Effector memory CD4-positive, alpha-beta T cell (primary cell): ENCODE data around the gene ASGR1.
A peak's percentile ranks its signal among the peaks of the same experiment; 100 is the strongest.

Experiments
- DNase-seq, 3 donors: peaks; one replicate each; pipeline ENCODE4 v3.0.0-alpha.2; 2020
- H3K27ac ChIP-seq: 2 replicates; pipeline ENCODE4 v1.7.0; 2013; ENCODE audit warnings: mild to moderate bottlenecking, low read length, moderate library complexity; ENCODE audit not compliant: insufficient read depth, poor library complexity, severe bottlenecking
- H3K27me3 ChIP-seq: replicated peaks from 2 replicates; pipeline ENCODE4 v1.7.0; 2013; ENCODE audit warnings: mild to moderate bottlenecking, low read length; ENCODE audit not compliant: insufficient read depth, control insufficient read depth, poor library complexity, severe bottlenecking
- H3K36me3 ChIP-seq: 2 replicates; pipeline ENCODE4 v1.7.0; 2013; ENCODE audit warnings: mild to moderate bottlenecking, low read length, moderate library complexity; ENCODE audit not compliant: control insufficient read depth, insufficient read depth
- H3K4me1 ChIP-seq: 2 replicates; pipeline ENCODE4 v1.7.0; 2013; ENCODE audit warnings: low read length, mild to moderate bottlenecking; ENCODE audit not compliant: control insufficient read depth, insufficient read depth, poor library complexity, severe bottlenecking
- H3K4me3 ChIP-seq: 2 replicates; pipeline ENCODE4 v1.7.0; 2013; ENCODE audit warnings: low read length, low read depth, mild to moderate bottlenecking; ENCODE audit not compliant: insufficient read depth, poor library complexity, severe bottlenecking
- H3K9me3 ChIP-seq: 2 replicates; pipeline ENCODE4 v1.7.0; 2013; ENCODE audit warnings: mild to moderate bottlenecking, low read length, moderate library complexity; ENCODE audit not compliant: control insufficient read depth

Gene ASGR1

DNA sequence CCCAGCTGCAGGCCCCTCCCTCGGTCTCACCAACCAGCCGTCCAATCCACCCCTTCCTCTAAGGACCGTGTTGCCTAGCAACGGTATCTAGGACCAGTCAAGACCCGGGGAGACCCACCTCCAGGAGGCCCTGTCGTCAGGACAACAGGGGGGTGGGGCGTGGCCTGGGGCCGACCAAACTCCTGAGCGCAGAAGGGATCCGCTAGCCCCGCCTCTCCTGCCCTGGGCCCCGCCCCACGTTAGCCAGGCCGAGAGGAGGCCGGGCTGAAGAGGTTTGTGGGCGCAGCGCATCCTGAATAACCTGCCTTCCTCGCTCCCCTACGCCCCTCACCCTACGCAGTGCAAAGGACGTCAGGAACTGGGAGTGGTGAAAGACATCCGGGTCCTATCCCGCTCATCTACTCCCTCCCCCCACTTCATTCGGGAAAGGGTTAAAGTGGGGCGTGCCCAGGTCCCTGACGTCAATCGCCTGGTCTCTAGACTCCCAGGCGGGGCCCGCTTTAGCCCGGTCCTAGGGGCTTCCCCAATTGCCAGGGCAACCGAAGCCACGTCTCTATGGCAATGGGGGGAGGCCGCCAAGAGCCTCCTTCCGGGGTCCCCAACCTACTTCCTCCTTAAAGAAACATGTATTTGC is 25.8 kb upstream of the ASGR1 start:
- H3K4me3 ChIP-seq: peak overlapping the region; percentile 59
- no peaks in the 10 kb centered on the region for H3K9me3 ChIP-seq
- DNase-seq: peak; percentile 96 to 98 (median 97)
- peaks cover 16% of the 10 kb centered on the region for H3K4me1 ChIP-seq
- no peaks in the 10 kb centered on the region for H3K27me3 ChIP-seq
- H3K36me3 ChIP-seq: no peaks in the 10 kb centered on the region
- H3K27ac ChIP-seq: peak overlapping the region; percentile 90

DNA sequence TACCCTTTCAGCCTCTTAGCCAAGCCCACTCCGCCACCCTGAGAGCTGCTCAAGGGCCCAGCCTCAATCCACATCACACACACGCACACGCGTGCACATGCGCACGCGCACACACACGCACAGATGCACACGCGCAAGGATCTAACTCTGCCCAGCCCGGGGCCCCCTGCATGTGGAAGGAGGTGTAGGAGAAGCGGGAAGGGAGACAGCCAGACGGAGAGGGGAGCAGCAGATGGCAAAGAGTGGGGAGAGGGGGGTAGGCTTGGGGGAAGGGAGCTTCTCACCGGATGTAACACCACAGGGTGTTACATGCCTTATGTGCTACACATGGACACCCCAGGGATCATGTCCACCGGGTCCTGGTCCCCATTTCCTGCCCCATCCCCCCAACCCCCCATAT is 25.2 kb upstream of the ASGR1 start:
- H3K4me1 ChIP-seq: peaks cover 16% of the 10 kb centered on the region
- no peaks in the 10 kb centered on the region for H3K36me3 ChIP-seq
- peak overlapping the region; percentile 90 for H3K27ac ChIP-seq
- no peaks in the 10 kb centered on the region for H3K9me3 ChIP-seq
- peak overlapping the region; percentile 59 for H3K4me3 ChIP-seq
- DNase-seq: no peak
- H3K27me3 ChIP-seq: no peaks in the 10 kb centered on the region

DNA sequence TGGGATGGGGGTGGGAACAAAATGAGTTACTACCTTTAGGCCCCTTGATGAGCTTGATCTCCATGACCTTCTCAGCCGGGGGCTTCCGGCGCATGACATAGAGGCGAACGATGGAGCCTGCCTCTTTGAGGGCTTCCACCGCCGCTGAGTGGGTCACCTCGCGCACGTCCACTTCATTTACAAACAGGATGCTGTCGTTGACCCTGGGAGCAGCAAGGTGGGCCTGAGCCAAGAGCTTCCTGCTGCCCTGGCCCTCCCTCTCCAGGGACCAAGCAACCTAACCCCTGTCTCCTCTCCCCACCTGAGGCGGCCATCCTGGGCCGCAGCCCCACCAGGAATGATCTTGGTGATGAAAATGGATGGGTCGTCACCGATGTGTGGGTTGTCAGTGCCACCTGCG is 24.2 kb upstream of the ASGR1 start:
- Histone ChIP-seq H3K4me3 (no peak overlapping the region), H3K36me3 (no peaks in the 10 kb centered on the region), H3K27me3 (no peaks in the 10 kb centered on the region), H3K9me3 (no peaks in the 10 kb centered on the region), H3K27ac (peak overlapping the region; percentile 90), H3K4me1 (peaks cover 16% of the 10 kb centered on the region)
- DNase-seq: no peak

DNA sequence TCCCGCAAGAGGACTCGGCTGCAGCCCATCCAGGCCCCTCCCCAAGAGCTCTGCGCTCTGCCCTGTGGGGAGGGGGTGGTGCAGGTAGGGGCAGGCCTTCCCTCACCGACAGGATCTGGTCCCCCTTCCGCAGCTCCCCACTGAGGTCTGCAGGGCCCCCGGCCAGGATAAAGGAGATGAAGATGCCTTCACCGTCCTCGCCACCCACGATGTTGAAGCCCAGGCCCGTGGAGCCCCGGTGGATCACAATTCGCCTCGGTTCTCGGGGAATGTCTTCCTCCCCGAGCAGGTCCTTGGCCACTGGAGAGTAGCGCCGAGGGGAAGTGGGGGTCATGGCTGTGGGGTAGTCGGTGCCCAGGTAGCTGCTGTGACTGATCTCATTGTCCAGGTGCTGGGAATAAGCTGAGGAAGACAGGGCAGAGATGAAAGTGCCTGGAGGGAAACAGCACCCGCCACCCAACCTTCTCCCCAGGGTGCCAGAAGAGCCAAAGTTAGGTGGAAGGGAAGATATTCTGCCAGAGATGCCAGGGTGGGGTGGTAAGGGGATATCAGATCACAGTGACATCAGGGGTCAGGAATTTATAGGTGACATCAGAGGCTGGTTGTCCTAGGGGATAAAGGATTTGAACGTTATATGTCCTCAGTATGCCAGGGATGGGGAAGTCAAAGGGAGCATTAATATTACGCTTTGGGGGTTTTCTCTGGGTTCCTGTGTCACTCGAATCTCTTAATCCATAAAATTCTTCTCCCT is 17.7 kb upstream of the ASGR1 start:
- H3K9me3 ChIP-seq: no peaks in the 10 kb centered on the region
- H3K27me3 ChIP-seq: no peaks in the 10 kb centered on the region
- DNase-seq: no peak
- no peak overlapping the region for H3K27ac ChIP-seq
- H3K4me1 ChIP-seq: no peaks in the 10 kb centered on the region
- H3K4me3 ChIP-seq: no peak overlapping the region
- H3K36me3 ChIP-seq: no peaks in the 10 kb centered on the region

DNA sequence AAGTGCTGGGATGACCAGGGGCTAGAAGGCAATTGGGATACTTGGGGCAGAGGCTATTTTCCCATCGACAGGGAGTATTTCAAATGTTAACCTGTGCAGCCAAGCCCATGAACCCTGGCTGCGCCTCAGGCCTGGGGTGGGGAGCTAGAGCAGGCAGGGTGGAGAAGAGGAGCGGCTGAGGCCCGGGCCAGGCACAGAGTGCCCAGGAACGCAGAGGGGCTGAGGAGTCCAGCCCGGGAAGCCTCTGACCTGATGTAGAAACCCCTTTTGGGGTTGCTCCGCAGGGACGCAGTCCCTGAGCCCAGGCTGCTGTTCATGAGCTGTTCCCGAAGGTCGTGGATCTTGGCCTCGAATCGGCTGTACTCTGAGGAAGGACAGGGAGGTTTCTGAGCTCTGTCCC is 16.8 kb upstream of the ASGR1 start:
- no peak overlapping the region for H3K4me3 ChIP-seq
- no peaks in the 10 kb centered on the region for H3K4me1 ChIP-seq
- no peaks in the 10 kb centered on the region for H3K27me3 ChIP-seq
- H3K36me3 ChIP-seq: no peaks in the 10 kb centered on the region
- DNase-seq: no peak
- no peak overlapping the region for H3K27ac ChIP-seq
- H3K9me3 ChIP-seq: no peaks in the 10 kb centered on the region

DNA sequence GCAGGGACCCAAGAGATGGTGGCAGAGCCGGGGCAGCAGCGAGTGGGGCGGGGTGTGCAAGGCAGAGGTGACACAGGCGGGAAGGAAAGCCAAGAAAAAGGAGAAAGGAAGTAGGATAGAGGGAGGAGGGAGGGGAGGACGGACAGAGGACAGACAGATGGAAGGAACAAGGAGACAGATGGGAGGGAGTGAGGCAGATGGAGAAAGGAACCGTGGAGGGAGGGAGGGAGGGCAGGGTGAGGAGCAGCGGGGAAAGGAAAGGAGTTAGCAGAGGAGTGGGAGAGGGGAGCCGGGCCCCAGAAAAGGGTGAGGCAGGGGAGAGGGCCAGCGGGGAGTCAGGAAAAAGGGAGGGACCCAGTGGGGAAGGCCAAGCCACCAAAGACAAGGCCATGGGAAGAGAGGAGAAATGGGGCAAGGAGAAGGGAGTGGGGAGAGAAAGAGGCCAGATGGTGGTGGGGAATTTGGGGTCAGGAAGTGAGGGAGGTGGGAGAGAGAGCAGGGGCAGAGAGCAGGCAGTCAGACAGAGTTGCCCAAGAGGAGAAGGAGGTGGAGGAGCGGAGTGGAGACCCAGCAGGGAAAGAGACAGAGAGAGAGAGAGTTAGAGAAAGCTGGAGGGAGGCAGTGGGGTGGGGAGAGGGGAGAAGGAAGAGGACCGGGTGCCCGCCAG is 13.2 kb upstream of the ASGR1 start:
- Histone ChIP-seq H3K4me3 (no peak overlapping the region), H3K27me3 (no peaks in the 10 kb centered on the region), H3K9me3 (no peaks in the 10 kb centered on the region), H3K4me1 (no peaks in the 10 kb centered on the region), H3K27ac (no peak overlapping the region), H3K36me3 (no peaks in the 10 kb centered on the region)
- DNase-seq: no peak

DNA sequence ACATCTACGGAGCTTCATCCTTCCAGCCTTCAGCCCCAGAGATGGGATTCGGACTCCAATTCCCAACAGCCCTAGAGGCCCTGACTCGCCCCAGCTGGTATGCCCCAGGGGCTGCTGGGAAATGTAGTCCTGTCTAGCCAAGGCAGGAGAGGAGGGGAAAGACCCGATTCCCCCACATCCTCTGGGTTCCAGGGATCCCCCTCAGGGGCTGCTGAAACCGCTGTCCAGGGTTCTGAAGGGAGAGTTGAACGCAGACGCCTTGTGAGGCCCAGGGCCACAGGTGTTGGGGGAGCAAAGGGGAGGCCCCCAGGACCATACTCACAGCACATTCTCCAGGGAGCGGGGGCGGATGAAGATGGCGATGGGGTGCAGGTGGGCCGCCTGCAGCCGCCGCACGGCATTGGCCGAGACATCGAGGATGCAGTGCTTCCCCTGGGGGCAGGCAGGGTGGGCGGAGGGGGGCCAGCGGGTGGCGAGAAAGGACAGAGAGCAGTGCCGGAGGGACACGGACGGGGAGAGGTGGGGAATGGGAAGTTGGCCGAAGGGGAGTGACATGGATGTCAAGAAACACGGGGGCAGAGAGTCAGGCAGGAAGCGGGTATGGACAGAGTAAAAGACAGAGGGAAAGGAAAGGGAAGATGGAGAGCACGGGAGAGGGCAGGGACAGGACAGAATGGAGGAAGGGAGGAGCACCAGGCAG is 12.6 kb upstream of the ASGR1 start:
- no peak for DNase-seq
- H3K27me3 ChIP-seq: no peaks in the 10 kb centered on the region
- no peaks in the 10 kb centered on the region for H3K36me3 ChIP-seq
- no peaks in the 10 kb centered on the region for H3K9me3 ChIP-seq
- H3K4me1 ChIP-seq: no peaks in the 10 kb centered on the region
- no peak overlapping the region for H3K4me3 ChIP-seq
- H3K27ac ChIP-seq: no peak overlapping the region

DNA sequence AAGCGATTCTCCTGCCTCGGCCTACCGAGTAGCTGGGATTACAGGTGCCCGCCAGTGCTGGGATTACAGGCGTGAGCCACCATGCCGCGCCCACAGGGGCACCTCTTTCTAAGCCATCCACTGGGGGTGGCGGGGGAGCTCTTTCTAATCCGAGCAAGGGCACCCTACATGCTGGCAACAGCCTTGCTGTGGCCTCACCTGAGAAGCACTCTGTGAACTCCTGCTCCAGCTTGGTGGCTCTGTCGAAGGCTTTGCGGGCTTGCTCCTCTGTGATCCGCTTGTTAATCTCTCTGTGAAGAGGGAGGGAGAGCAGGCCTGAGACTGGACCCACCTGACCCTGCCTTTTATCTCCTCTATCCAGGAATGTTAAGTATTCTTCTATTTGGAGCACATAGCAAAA is 11.9 kb upstream of the ASGR1 start:
- no peaks in the 10 kb centered on the region for H3K27me3 ChIP-seq
- no peaks in the 10 kb centered on the region for H3K36me3 ChIP-seq
- DNase-seq: no peak
- no peak overlapping the region for H3K4me3 ChIP-seq
- H3K4me1 ChIP-seq: no peaks in the 10 kb centered on the region
- H3K9me3 ChIP-seq: no peaks in the 10 kb centered on the region
- H3K27ac ChIP-seq: no peak overlapping the region

DNA sequence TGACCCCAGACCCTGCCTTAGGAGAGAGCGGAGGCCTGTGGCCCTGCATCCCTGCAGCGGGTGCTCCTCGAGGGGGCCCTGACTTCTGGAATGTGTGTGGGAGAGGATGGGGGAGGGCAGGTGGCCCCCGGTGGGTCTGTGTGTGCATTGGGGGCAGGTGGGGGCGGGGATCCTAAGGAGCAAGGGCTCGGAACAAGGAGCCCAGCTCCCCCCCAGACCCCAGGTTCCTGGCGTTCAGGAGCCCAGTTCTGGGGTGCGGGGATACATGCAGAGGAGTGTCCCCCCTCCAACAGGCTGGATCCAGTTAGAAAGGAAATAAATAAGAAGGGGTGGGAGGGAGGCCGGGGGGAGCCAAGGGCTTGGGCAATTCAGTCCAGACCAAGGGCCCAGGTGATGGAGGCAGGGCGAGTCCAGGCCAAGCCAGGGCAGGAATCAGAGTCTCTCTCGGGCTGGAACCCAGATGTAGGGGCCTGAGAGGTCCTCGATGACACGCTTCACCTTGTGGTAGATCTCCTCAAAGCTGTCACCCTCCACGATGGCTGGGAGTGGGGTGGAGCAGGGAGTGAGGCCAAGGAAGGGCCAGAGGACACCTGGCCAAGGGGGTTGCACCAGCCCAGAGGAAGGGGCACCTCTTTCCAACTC is 11.2 kb upstream of the ASGR1 start:
- H3K4me3 ChIP-seq: no peak overlapping the region
- H3K27me3 ChIP-seq: no peaks in the 10 kb centered on the region
- no peaks in the 10 kb centered on the region for H3K9me3 ChIP-seq
- H3K27ac ChIP-seq: no peak overlapping the region
- no peak for DNase-seq
- no peaks in the 10 kb centered on the region for H3K36me3 ChIP-seq
- no peaks in the 10 kb centered on the region for H3K4me1 ChIP-seq
